ENCODE results near the gene SPATA4.
"Not testable (repeated sequence)": the region's sequence is repeated elsewhere in the genome, so short reads cannot be mapped to it uniquely, and the experiment has no call there.

SPATA4 gene

GRCh38 chr4:176230836-176231235, 35.5 kb upstream of the SPATA4 start:
- DNase-seq (ENCODE audit: extremely low spot score) = no peak
- TF ChIP-seq CTCF (IDR thresholded peaks at IDR 0.05; ENCODE audit: control extremely low read depth, extremely low read depth, low read depth, missing control alignments) = no peak
- CTCF ChIA-PET = interaction anchor here (1.1 kb wide), 1 partner anchor 13 kb away, joined by 3 read pairs; no protein-coding TSS in a partner anchor
- POLR2A ChIA-PET = no interaction called here

GRCh38 chr4:176229645-176230044, 34.3 kb upstream of the SPATA4 start:
- DNase-seq (ENCODE audit: extremely low spot score) = no peak
- ChIA-PET CTCF (interaction anchor here (0.8 to 1.2 kb wide), 3 partner anchors 8 to 12 kb away, joined by 3 to 5 read pairs (median 3); no protein-coding TSS in a partner anchor), POLR2A (no interaction called here)
- TF ChIP-seq CTCF (IDR thresholded peaks at IDR 0.05; ENCODE audit: control extremely low read depth, extremely low read depth, low read depth, missing control alignments) = no peak

GRCh38 chr4:176226736-176227135, 31.4 kb upstream of the SPATA4 start:
- CTCF ChIA-PET = interaction anchor here (0.8 to 0.9 kb wide), 2 partner anchors 10 to 16 kb away, joined by 3 to 5 read pairs; no protein-coding TSS in a partner anchor
- no peak for DNase-seq (ENCODE audit: extremely low spot score)
- TF ChIP-seq CTCF (IDR thresholded peaks at IDR 0.05; ENCODE audit: control extremely low read depth, extremely low read depth, low read depth, missing control alignments) = no peak
- POLR2A ChIA-PET = no interaction called here

GRCh38 chr4:176223561-176223960, 28.2 kb upstream of the SPATA4 start:
- DNase-seq (ENCODE audit: extremely low spot score) = no peak
- no peak for TF ChIP-seq CTCF (IDR thresholded peaks at IDR 0.05; ENCODE audit: control extremely low read depth, extremely low read depth, low read depth, missing control alignments)
- ChIA-PET CTCF (no interaction called here), POLR2A (no interaction called here)

- POLR2A ChIA-PET = no interaction called here
- no peak for TF ChIP-seq CTCF (IDR thresholded peaks at IDR 0.05; ENCODE audit: control extremely low read depth, extremely low read depth, low read depth, missing control alignments)
- no peak for DNase-seq (ENCODE audit: extremely low spot score)
- CTCF ChIA-PET = interaction anchor here (1.8 kb wide), 1 partner anchor 26 kb away, joined by 4 read pairs; the partner anchor contains the start of gene SPATA4
Measured at GRCh38 chr4:176222149-176222548, 26.8 kb upstream of the SPATA4 start.

- POLR2A ChIA-PET = no interaction called here
- CTCF ChIA-PET = interaction anchor here (0.9 to 2.1 kb wide), 5 partner anchors 9 to 27 kb away, joined by 3 to 6 read pairs (median 4); no protein-coding TSS in a partner anchor
- peak; percentile 19 for TF ChIP-seq CTCF (IDR thresholded peaks at IDR 0.05; ENCODE audit: control extremely low read depth, extremely low read depth, low read depth, missing control alignments)
- no peak for DNase-seq (ENCODE audit: extremely low spot score)
Measured at GRCh38 chr4:176217510-176217909, 22.1 kb upstream of the SPATA4 start.

- CTCF ChIA-PET = interaction anchor here (1.0 kb wide), 1 partner anchor 16 kb away, joined by 3 read pairs; no protein-coding TSS in a partner anchor
- DNase-seq (ENCODE audit: extremely low spot score); POLR2A ChIA-PET: not testable (repeated sequence)
Measured at GRCh38 chr4:176212351-176212750, 17.0 kb upstream of the SPATA4 start.
